Myocyte (in vitro differentiated cells): ENCODE data around the gene SPPL3. TPM values are rescaled to one million over a fixed set of nuclear protein-coding genes. Genes with fewer than 3 reads are reported as not detected.
A peak's percentile ranks its signal among the peaks of the same experiment; 100 is the strongest.

Source experiments
- DNase-seq: peaks from one replicate; pipeline ENCODE4 v3.0.0-alpha.2; 2012; ENCODE audit warnings: low read depth
- total RNA-seq: library from RNA; depleted of rRNA; stranded (reverse); fragments of >200 nt; gene quantifications from 2 replicates; pipeline ENCODE4 v1.2.3, GENCODE V29; 2014

SPPL3 gene
- total RNA-seq, 1 donor from 2014 or later: 12.2 TPM

DNA sequence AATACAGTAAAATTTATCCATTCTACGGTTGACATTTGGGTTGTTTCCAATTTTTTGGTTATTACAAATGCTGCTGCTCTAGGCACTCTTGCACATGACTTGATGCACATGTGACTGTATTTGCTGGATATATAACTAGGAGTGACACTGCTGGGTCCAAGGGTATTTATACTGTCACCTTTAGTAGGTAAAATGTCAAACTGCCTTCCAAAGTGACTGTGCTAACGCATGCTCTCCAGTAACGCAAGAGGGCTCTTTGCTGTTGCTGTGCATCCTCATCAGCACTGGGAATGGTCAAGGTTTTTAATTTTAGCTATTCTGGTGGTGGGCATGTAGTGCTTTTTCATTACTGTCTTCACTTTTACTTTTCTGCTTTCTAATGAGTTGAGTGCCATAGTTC, 116.3 kb downstream of the SPPL3 start:
- DNase-seq: no peak

DNA sequence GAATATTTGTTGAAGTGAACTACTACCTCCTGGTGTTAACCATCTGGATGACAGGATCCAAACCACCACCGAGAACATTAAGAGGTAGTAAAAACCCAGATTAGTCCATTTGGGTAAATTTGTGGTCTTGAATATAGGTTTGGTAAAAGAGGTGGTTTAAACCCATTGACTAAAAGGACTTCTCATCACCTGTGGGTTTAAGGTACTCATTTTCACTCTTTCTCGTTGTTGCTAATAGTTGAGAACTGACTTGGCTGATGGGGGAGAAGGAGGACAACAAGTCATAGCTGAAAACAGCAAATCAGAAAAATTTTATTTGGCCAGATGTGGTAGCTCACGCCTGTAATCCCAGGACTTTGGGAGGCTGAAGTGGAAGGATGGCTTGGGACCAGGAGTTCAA, 119.4 kb downstream of the SPPL3 start:
- no peak for DNase-seq

DNA sequence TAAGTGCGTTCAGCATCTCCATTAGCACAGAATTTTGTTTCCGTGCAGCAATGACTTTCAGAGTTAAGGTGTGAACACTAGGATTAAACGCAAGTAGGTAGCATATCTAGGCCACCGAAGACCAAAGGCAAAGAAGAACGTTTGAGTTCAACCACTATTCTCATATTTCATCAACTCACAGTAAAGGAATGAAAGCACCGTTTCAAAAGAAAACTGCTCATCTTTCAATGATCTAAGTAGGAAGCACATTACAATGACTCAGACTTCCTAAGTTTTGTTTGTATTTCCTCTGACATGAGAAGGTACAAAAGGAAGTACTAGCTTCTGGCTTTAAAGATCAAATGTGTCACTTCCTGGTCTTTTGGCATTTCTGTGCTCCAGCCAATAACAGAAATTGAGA, 121.0 kb downstream of the SPPL3 start:
- no peak for DNase-seq

DNA sequence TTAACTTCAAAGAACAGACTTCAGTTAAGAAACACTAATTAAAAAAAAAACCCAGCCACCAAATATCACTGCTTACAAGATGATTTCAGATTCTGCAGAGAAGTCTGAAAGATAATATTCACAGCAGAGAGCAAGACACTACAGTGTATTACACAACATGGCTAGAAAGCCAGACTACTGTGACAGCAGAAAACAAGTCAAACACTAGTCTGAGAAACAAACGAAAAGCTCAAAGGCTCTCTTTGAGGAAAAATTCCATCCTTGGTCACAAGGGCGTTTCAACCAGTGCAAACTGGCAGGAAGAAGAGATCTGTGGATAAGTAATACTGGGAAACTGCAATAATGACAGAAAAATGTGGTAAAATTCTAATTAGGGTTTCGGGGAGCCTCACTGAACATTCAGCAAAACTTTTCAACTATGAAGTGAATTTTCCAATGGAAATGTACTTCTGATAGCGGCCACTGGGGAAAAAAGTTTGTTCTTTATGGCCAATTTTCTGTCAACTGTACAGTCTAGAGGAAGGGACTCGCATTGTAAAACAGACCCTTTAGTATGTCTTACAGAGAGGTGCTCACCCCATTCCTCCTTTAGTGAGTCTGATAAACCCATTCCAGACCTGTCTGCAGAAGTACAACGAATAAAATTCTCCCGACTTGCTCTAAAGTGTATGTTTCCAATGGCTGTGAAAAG, 128.2 kb downstream of the SPPL3 start:
- no peak for DNase-seq

DNA sequence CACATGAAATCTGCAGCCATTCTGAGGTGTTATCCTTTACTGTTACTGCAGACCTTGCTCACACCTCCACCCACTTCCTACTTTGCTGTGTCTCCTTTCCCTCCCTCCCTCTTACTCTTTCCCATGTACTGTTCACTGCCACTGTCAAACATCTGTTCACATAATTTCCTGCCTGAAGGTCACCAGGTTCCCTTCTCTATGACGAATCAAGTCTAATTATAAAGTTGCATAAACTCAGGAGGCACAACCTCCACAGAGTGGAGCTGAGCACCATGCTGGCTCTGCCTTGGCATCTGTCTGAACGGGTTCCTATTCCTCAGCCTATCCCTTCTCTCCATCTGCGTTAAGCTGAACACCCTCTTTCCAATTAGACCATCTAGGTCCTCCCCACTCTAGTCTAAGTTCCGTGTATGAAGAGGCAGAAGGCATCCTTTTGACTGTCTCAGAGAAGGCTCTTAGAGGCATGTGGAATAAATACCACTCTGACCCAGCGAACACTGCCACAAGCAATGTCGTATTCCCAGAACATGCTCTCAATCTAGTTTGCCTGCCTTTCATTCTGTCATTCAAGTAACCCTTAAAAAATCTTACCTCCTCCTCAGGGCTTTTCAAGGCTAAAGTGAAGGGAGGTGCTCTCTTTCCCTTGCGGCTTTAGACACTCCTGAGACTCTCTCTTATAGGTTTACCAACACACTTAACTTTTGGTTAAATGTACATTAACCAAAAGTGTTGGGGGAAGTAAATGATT, 129.8 kb downstream of the SPPL3 start:
- DNase-seq: peak; percentile 23

DNA sequence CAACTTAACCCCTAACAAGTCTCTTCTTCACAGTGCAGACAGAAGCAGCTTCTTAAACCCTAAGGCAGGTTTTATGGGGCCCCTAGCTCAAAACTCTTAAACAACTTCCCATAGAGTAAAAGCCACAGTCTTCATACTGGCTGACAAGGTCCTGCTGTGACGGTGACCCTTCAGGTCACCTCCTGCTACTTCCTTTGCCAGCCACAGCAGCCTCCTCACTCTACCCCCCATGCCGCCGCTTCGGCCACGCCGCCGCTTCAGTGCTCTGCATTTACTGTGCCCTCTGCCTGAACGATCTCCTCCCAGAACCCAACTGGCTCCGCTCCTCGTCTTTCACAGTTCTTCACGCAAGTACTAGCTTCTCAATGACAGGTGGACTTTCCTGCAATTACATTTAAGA, 133.1 kb downstream of the SPPL3 start:
- DNase-seq: no peak

DNA sequence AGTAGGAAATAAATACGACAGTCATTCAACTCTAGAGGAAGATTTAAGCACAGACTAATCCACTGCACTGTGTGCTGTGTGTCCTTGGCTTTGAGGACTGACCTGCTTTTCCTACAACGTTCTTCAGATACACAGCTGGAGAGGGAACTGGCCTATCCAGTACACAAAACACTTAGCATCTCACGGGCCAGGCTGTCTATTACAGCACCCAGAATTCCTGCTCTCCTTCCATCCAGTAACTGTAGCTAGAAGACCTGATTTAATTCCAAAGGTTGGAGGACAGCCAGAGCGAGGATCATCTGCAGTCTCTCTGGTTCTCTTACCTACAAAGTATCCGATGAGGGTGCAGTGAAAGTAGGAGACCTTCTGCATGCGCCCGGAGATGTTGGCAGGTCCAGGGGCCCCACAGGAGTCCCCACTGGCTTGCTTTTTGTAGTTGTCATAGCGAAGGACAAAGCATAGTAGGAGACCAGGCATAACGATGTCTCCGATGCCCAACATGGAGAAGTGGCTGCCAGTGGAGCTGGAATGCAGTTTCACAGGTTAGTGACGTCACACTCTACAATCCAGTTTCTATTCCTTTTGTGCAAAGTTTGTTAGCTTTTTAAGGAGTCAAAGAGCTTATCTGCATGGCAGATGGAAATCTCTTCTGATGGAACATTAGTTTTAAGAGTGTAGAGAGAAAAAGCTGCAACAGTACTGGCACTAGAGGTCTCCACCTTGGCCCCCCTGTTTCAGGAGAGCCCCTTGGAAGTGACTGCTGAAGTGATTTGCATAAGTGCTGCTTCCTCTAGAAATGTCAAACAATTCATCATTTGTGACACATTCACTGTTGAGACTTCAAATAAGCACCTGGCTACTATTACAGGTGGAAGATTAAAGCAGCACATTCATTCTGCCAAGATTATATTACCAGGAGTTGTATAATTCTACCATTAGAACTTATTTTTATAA, 136.8 kb downstream of the SPPL3 start:
- DNase-seq: no peak

DNA sequence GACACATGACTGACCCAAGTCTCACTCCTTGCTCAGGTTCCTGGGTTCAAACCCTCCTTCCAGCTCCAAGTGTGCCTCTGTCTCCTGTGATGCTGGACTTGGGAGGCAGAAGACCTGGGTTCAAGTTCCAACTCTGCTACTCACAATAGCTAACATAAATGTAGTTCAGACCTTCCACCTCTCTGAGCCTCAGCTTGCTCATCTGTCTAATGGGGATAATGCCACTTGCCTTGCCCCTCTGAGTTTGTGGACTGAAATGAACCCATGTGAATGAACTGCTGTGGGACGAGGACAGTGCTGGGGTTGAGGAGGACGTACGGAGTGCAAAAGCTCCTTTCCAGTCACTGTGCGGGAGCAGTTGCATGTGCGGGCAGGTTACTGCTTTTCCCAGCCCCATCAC, 137.6 kb downstream of the SPPL3 start:
- no peak for DNase-seq

DNA sequence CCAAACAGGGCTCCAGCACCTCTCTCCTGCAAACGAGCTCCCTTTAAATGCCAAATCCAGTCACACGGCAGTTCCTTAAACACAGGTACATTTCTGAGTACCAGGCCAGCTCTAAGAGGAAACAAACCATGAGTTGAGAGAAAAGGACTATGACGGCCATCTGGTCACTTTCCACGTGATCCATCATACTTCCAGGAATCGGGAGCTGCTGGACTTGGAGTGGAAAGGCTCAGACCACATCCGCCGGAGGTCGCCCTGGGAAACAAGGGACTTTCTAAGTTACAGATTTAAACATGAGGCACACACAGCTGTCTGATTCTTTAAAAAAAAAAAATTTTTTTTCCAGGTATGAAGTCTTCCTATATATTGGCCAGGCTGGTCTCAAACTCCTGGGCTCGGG, 139.3 kb downstream of the SPPL3 start:
- DNase-seq: no peak

DNA sequence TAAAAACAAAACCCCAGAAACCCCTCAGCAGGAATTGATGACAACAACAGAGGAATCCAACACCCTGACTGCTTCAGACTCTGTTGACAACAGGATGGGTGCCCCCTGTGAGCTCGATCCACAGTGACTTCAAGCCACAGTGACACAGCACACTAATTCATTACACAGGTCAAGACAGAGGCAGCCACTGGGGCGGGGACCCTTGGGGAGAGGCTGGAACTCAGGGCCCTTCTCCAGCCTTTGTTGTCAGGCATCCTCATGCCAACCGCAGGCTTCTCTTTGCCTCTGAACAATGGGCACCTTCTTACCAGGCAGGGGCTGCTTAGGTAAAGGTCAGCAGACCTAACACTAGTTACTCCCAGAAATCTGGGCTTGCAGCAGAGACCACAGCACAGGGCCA, 140.9 kb downstream of the SPPL3 start:
- DNase-seq: no peak

DNA sequence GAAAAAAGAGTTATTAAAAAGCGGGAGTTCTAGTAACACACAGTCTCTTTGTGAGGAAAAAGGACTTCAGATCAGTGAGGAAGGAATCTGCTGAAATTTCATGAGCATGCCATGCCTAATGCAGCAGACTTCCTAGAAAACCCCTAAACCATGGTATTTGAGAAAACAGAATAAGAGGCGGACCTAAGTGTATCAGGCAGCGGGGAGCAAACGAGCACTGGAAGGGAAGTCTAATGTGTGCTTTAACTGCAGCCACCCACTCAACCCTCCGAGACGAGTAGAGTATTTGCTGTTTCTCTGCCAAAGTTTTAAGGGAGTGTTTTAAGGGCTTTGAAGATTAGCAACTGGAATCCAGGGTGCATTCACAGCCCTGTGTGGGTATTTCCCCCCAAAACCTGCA, 142.1 kb downstream of the SPPL3 start:
- DNase-seq: no peak

DNA sequence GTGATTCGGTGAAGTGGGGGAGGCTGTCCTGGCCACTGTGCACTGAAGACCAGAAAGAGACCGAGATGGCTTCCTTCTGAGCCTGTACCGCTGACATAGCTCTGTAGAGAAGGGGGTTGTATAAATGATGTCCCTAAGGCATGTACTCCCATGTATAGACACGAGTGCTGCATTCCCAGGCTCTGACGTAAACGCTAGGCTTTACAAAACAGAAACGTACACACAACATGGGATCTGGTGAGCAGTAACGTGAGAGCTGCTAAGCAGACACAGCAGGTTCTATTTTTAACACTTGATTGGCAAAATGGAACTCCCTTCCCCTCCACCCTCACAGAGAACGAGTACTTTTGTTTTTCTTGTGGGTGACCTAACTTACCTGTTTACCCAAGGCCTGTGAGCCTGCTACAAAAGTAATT, 142.6 kb downstream of the SPPL3 start:
- DNase-seq: no peak

DNA sequence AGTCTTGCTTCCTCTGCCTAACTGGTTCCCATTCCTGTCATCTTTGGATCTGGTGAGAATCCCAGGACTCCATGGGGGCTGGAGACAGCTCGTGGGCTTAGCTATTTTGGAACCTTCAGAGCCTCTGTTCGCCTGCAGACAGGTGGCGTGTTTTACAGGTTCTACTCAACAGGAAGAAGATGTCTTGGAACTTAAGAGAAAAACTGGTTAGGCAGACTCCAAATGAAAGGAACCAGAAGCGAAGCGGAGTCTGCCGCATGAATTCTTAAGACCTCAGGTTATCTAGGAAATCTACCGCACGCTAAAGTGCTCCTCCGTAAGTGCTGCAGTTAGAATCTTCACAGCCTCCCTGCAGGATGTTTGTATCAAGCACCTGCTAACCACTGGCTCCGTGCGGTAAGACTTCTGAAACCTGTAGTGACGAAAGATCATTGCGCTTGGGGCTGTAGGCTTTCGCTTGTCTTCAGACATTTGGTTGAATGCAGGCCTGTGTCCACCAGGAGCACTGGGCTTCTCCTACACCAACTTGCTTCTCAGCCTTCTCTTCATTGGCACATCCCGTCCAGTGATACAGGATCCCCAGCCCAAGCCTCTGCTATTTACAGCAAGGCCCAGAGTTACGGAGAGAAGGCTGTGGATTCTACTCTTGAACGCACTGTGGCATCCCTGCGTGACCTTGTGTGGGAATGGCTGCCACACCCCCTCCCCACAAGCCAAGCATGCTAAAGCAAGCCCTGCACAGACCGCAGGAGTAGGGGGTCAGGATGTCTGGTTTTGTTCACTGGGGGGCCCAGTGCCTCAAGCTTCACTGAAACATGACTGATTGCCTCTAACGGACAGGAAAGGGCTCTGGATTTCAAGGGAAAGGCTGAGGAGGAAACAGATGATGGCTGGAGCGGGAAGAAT, 143.6 kb downstream of the SPPL3 start:
- no peak for DNase-seq

DNA sequence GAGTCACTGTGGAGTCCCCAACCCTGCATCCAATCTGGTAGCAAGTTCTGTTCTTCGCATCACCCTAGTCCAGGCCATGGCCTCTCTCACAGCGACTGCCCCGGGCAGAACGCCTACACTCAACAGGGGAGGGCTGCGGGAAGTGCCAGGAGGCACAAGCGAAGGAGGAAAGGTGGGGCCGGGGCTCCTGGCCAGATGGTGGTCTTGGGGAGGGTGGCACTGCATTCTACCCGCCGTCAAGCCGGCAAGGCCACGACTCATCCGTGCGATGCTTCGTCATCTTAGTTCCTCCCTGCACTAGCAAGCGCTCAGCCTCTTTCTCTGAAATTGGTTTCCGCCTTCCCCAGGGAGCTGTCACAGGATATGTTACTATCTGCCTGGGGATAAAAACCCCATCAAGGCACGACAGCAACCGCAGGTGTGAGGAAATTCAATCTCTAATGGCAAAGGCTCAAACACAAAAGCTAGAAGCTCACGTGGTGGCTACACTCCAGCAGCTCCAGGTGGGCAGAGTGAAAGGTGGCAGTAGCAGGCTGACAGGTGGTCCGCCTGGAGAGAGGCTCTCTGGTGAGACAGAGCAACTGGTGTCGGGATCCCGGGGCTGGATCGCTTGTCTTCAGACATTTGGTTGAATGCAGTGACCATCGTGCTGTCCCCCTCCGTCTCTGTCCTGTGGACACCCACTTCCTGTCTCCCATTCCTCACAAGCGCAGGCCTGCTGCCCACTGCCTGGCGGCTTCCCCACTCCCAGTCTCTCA, 144.4 kb downstream of the SPPL3 start:
- no peak for DNase-seq

DNA sequence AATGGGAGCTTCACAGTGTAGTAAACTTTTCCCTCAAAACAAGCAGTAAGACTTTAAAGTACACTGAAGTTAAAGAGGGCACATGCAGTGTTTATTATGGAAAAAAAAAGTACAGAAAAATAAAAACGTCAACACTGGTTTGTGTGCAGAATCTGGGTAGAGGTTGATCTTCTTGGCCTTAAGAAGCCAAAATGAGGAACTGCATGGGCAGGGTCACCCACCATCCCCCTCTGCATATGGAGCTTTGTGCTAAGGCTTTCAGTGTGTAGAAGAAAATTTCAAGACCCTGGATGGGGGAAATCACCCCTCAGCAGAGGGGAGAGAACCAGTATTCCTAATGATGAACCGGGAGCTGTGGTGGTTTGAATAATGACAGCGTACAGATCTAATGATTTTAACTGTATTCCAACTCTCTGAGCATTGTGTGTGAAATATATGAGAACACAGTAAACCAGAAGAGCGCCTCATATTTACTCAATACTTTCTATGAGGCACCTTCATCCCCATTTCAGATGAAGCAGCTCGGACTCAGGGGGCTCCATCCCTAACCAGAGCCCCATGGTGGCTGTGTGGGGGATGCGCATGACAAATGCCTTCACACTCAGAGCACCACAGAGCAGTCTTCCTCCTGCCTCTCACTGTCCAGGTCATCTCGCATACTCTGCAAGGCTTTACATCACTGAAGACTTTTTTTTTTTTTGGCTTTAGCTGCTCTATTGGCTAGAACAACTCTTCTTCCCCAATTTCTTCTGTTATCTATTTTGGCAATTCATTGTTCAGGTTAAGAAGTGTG, 145.2 kb downstream of the SPPL3 start:
- no peak for DNase-seq

DNA sequence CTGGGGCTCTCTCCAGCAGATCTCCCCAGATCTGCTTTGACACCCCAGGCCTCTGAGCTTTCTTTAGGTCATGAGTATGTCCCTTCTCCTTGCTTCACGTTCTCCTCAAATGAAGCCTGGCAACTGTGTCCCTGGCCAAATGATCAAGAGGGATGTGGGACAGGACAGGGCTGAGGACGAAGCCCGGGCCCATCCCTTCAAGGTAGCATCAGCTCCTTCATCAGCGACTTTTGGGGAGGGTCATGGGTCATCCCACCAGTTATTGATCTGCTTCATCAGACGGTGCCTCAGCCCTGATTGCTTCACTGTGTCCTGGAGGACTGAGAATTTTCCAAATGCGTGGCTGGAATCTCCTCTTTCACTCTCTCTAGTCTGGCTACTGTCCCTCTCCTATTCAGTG, 146.2 kb downstream of the SPPL3 start:
- no peak for DNase-seq

DNA sequence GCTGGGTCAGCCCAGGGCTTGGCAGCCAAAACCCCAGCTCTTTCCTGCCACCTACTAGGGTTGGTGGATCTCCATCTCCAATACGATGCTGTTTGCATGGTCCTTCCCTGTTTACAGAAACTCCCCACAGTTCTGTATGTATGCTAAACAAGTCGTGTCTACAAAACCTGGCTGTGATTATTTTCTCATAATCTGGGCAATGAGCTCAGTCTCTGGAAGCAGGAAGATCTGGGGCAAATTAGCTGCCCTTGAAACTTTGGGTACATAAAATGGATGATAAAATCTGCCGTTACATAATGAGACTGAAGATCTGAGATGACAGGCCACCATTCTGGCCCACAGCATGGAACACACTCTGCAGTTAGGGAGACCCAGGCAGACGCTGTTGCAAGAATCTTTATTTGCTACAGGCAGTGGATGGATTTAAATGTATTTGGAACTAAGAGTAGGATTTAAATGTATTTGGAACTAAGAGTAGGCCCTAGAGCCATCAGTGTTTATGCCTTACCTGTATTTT, 146.9 kb downstream of the SPPL3 start:
- no peak for DNase-seq

DNA sequence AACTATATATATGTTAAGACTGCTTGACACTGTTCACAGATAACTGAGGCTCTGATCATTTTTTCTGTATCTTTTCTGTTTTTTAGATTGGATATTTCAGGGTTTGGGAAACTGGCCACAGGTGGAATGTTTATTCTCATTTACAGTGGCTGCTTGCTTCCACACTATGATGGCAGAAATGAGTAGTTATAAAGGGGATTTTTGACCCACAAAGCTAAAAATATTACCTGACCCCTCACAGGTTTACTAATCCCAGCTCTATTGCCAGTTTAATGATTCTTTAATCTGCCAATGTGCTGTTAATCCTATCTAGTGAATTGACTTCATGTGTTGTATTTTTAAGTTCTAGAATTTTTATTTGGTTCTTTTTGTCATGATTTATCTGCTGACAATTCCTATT, 148.9 kb downstream of the SPPL3 start:
- DNase-seq: no peak

DNA sequence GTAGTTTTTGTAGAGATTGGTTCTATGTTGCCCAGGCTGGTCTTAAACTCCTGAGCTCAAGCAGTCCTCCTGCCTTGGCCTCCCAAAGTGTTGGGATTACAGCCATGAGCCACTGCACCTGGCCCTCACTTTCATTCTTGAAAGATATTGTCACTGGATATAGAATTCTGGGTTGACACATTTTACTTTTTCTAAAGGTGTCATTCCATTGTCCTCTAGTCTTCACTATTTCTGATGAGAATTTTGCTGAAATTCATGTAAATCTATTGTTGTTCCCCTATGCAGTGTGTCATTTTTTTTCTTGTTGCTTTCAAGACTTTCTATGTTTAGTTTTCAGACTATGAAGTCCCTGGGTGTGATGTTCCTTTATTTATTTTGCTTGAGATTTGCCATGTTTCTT, 149.4 kb downstream of the SPPL3 start:
- DNase-seq: no peak
